HepG2 (cell line): Measurements from ENCODE around the gene LDLRAP1. TPM values are rescaled to one million over a fixed set of nuclear protein-coding genes. Genes with fewer than 3 reads are reported as not detected.

Experiments used
- ATAC-seq: fragments of 200-7000 bp; cut with Tn5 transposase; 3 replicates; pipeline ENCODE4 v1.9.1; 2020; ENCODE audit warnings: mild to moderate bottlenecking, moderate library complexity
- BruUV-seq: library from RNA; stranded (reverse); fragments of 400-500 nt; replicated peaks from 2 replicates; lab custom pipeline; 2021; lab: Mats Ljungman, UMichigan
- CTCF ChIA-PET: fragments of 300-600 bp; formaldehyde crosslinking; extraction: SDS; loops from one replicate; lab custom pipeline; 2021; ENCODE audit warnings: low total read pairs, inconsistent platforms, low intra/inter-chr PET ratio; lab: Yijun Ruan, JAX
- POLR2A ChIA-PET: fragments of 350-600 bp; sonication (Branson Sonifier 250); formaldehyde crosslinking; loops from one replicate; lab custom pipeline; 2020; ENCODE audit warnings: antibody characterized with exemption, inconsistent platforms; lab: Yijun Ruan, JAX
- DNase-seq: peaks from one replicate; pipeline ENCODE4 v3.0.0-alpha.2; 2015; ENCODE audit warnings: low spot score
- FAIRE-seq: peaks from 3 replicates; lab custom pipeline; 2011; peaks lifted over from hg19 to GRCh38; lab: Jason Lieb, UNC
- H2AFZ ChIP-seq: one replicate; pipeline ENCODE4 v1.6.1; 2011; ENCODE audit warnings: low read length, inconsistent platforms
- H3K27ac ChIP-seq: fragments of 300-600 bp; 3 replicates; pipeline ENCODE4 v1.8.0; 2011; ENCODE audit warnings: mixed run types, mild to moderate bottlenecking, mixed read lengths, low read length, inconsistent platforms; ENCODE audit not compliant: insufficient read depth; ENCODE audit errors: extremely low read length
- H3K27me3 ChIP-seq, 2 experiments: fragments of 200-600 bp in 1 of 2; 2 replicates in 1 of 2; 3 replicates in 1 of 2; pipeline versions ENCODE4 v1.6.0 to v1.8.0; 2011; ENCODE audit warnings: low read length in 2 of 2, mild to moderate bottlenecking in 2 of 2, moderate library complexity in 2 of 2, inconsistent platforms in 1 of 2; ENCODE audit not compliant: insufficient read depth in 2 of 2, control insufficient read depth in 1 of 2
- H3K36me3 ChIP-seq, 2 experiments: fragments of 200-600 bp in 1 of 2; replicated peaks in 1 of 2; 2 replicates in 1 of 2; 3 replicates in 1 of 2; pipeline versions ENCODE4 v1.5.1 to v1.8.0; 2011; ENCODE audit warnings: low read length in 2 of 2, inconsistent platforms in 1 of 2; ENCODE audit not compliant: insufficient read depth in 2 of 2, control insufficient read depth in 1 of 2
- H3K4me1 ChIP-seq: 2 replicates; pipeline ENCODE4 v1.5.1; 2012; ENCODE audit warnings: low read length, inconsistent platforms; ENCODE audit not compliant: insufficient read depth
- H3K4me2 ChIP-seq: 2 replicates; pipeline ENCODE4 v1.6.0; 2011; ENCODE audit warnings: low read depth, low read length, inconsistent platforms
- H3K4me3 ChIP-seq, 3 experiments: fragments of 200-600 bp in 1 of 3; sonication (generic), shearing (Covaris generic) in 1 of 3; replicated peaks in 1 of 3; 2 replicates each; pipeline ENCODE4 v1.5.1; 2011 to 2016; ENCODE audit warnings: low read length in 3 of 3, inconsistent platforms in 2 of 3, low read depth in 2 of 3, mild to moderate bottlenecking in 2 of 3, control low read depth in 1 of 3, mixed read lengths in 1 of 3; ENCODE audit not compliant: insufficient read depth in 1 of 3
- H3K79me2 ChIP-seq: one replicate; pipeline ENCODE4 v1.6.1; 2011; ENCODE audit warnings: low read length, inconsistent platforms; ENCODE audit not compliant: insufficient read depth
- H3K9ac ChIP-seq: 2 replicates; pipeline ENCODE4 v1.6.0; 2011; ENCODE audit warnings: mild to moderate bottlenecking, low read depth, low read length, inconsistent platforms; ENCODE audit not compliant: insufficient read depth
- H3K9me3 ChIP-seq: 2 replicates; pipeline ENCODE4 v1.5.1; 2012; ENCODE audit warnings: mild to moderate bottlenecking, low read length
- H4K20me1 ChIP-seq: 2 replicates; pipeline ENCODE4 v1.6.0; 2011; ENCODE audit warnings: inconsistent platforms, mild to moderate bottlenecking, low read length, moderate library complexity; ENCODE audit not compliant: insufficient read depth
- FOXC1 ChIP-seq: sonication (generic); formaldehyde crosslinking; IDR thresholded peaks from 2 replicates; pipeline ENCODE4 v1.8.0; 2022; ENCODE audit warnings: mild to moderate bottlenecking, missing genetic modification reagents, borderline replicate concordance
- GATAD2A ChIP-seq: IDR thresholded peaks from 2 replicates; pipeline ENCODE4 v1.6.1; 2016
- MAFK ChIP-seq, 2 experiments: IDR thresholded peaks in 1 of 2; conservative IDR thresholded peaks in 1 of 2; 2 replicates each; pipeline ENCODE4 v1.6.1; 2011; ENCODE audit warnings: improper control_type of control experiment in 2 of 2, low read length in 2 of 2
- MYC ChIP-seq: sonication (generic); formaldehyde crosslinking; IDR thresholded peaks from 2 replicates; pipeline ENCODE4 v1.9.0; 2021; ENCODE audit warnings: missing genetic modification reagents, borderline replicate concordance
- TEAD3 ChIP-seq: optimal IDR thresholded peaks from 2 replicates; pipeline ENCODE3; 2016; ENCODE audit warnings: borderline replicate concordance
- ZBTB7B ChIP-seq: sonication (generic); formaldehyde crosslinking; IDR thresholded peaks from 2 replicates; pipeline ENCODE4 v1.4.0; 2020; ENCODE audit warnings: missing genetic modification reagents
- ZMYM3 ChIP-seq: sonication (generic); formaldehyde crosslinking; IDR thresholded peaks from 2 replicates; pipeline ENCODE4 v1.5.1; 2020; ENCODE audit warnings: mild to moderate bottlenecking, missing genetic modification reagents
- ZNF12 ChIP-seq: sonication (generic); formaldehyde crosslinking; IDR thresholded peaks from 2 replicates; pipeline ENCODE4 v1.5.0; 2020; ENCODE audit warnings: missing genetic modification reagents
- ZNF331 ChIP-seq: sonication (generic); formaldehyde crosslinking; IDR thresholded peaks from 2 replicates; pipeline ENCODE4 v1.4.0; 2020; ENCODE audit warnings: missing genetic modification reagents
- ZNF629 ChIP-seq: sonication (generic); formaldehyde crosslinking; conservative IDR thresholded peaks from 2 replicates; pipeline ENCODE4 v1.5.0; 2020; ENCODE audit warnings: missing genetic modification reagents
- ZNF652 ChIP-seq: IDR thresholded peaks from 2 replicates; pipeline ENCODE4 v1.6.1; 2016; ENCODE audit warnings: low read depth, borderline replicate concordance
- WGBS: methylation state at CpG from one replicate; pipeline ENCODE4 v1.1.6; 2017; ENCODE audit warnings: low lambda C conversion rate; 5-methylcytosine and 5-hydroxymethylcytosine counted together
- in situ Hi-C: cut with HindIII; loops from 2 replicates; pipeline ENCODE4 v1.10.0; 2017; ENCODE audit warnings: low pct_unique_long_range_greater_than_20kb; ENCODE audit not compliant: extremely low pct_ligation_motif_present
- intact Hi-C: fragments of 100-400 bp; cut with micrococcal nuclease; formaldehyde crosslinking; loops from one replicate; pipeline ENCODE4 v1.10.0; 2022; ENCODE audit not compliant: unreplicated experiment
- polyA plus RNA-seq, 8 experiments: library from polyadenylated mRNA; depleted of rRNA in 3 of 8; stranded (reverse) in 7 of 8; unstranded in 1 of 8; fragments of >200 nt; fragmentation: Illumina TruSeq in 4 of 8; extraction: Trizol in 4 of 8; gene quantifications; 2 replicates each; pipeline versions ENCODE4 v1.2.1 to v1.2.3, GENCODE V29; 2011 to 2016; ENCODE audit warnings: low read depth in 4 of 8, missing spikeins in 1 of 8, mixed read lengths in 1 of 8; ENCODE audit not compliant: insufficient read depth in 1 of 8
- total RNA-seq, 5 experiments: library from RNA; depleted of rRNA; stranded (reverse); fragments of >200 nt; fragmentation: Illumina TruSeq; extraction: Trizol; gene quantifications; 2 replicates each; pipeline ENCODE4 v1.2.3, GENCODE V29; 2016; ENCODE audit warnings: low read depth in 1 of 5

Gene LDLRAP1
- total and polyA plus RNA-seq, 2 of the 13 experiments (the other 11 are each of a cell fraction or from before 2014, with no cell fraction given) = 7.2 to 12.1 TPM

GRCh38 chr1:25524568-25525360, 18.6 kb upstream of the LDLRAP1 start:
- Histone ChIP-seq H3K27ac (no peak overlapping the region), H3K4me2 (peak overlapping the region; percentile 48), H3K9ac (no peak overlapping the region), H3K4me3 (peak overlapping the region in 1 of 3 experiments; percentile 34; a peak in 1 of 6 replicates), H3K9me3 (no peaks in the 10 kb centered on the region), H3K4me1 (peaks cover 15% of the 10 kb centered on the region), H4K20me1 (no peaks in the 10 kb centered on the region), H3K79me2 (no peaks in the 10 kb centered on the region), H2AFZ (no peak overlapping the region), H3K27me3 (peaks cover 1 to 4% of the 10 kb centered on the region in 2 experiments; a peak in 2 of 5 replicates), H3K36me3 (no peaks in the 10 kb centered on the region)
- in situ Hi-C loops (loop anchor here (25.0 kb wide), 1 partner anchor 112 kb away; the partner anchor contains the start of gene RHCE), intact Hi-C loops (no loop called here)
- 5% methylated on average over 9 of the region's 15 CpGs for WGBS
- no TSS peak for BruUV-seq
- FAIRE-seq (no peak), ATAC-seq (peak; percentile 66), DNase-seq (no peak)
- CTCF ChIA-PET = no interaction called here
- no peak for TF ChIP-seq ZBTB7B
- peak; percentile 87 for TF ChIP-seq ZNF652 (CRISPR knock-in tag)
- 0 out of 2 replicates have a peak, but pooled peaks have one; percentile 15 for TF ChIP-seq GATAD2A
- TF ChIP-seq TEAD3 (CRISPR knock-in tag) = peak; percentile 7
- peak; percentile 48; the same call in 1 of the 2 replicates for TF ChIP-seq ZMYM3 (CRISPR knock-in tag)
- no peak for TF ChIP-seq ZNF331 (CRISPR knock-in tag)
- TF ChIP-seq MYC (CRISPR knock-in tag) = 0 out of 2 replicates have a peak, but pooled peaks have one; percentile 19
- peak; percentile 8 to 16; a peak in 1 of 4 replicates for TF ChIP-seq MAFK (conservative IDR thresholded peaks at IDR 0.05 in 1 of 2, IDR thresholded peaks at IDR 0.05 in 1 of 2; ENCODE audit: low read length in 2 of 2)
- peak; percentile 60 for TF ChIP-seq ZNF629 (CRISPR knock-in tag)
- POLR2A ChIA-PET = no interaction called here

GRCh38 chr1:25525361-25525688, 18.1 kb upstream of the LDLRAP1 start:
- Histone ChIP-seq H3K9me3 (no peaks in the 10 kb centered on the region), H2AFZ (no peak overlapping the region), H3K27ac (no peak overlapping the region), H4K20me1 (no peaks in the 10 kb centered on the region), H3K36me3 (no peaks in the 10 kb centered on the region), H3K79me2 (no peaks in the 10 kb centered on the region), H3K4me1 (peaks cover 19% of the 10 kb centered on the region), H3K9ac (no peak overlapping the region), H3K27me3 (peaks cover 1 to 4% of the 10 kb centered on the region in 2 experiments; a peak in 2 of 5 replicates), H3K4me3 (no peak overlapping the region), H3K4me2 (no peak overlapping the region)
- TF ChIP-seq FOXC1 (CRISPR knock-in tag) = no peak
- TF ChIP-seq ZNF12 (CRISPR knock-in tag) = peak; percentile 99
- in situ Hi-C loops (no loop called here), intact Hi-C loops (no loop called here)
- no TSS peak for BruUV-seq
- DNase-seq (no peak), ATAC-seq (no peak), FAIRE-seq (no peak)
- 87% methylated on average over 4 of the region's 4 CpGs for WGBS
- ChIA-PET CTCF (no interaction called here), POLR2A (no interaction called here)
